GM13977 (cell line): ENCODE results near the gene POLD1.
"Not testable (repeated sequence)": the region's sequence is repeated elsewhere in the genome, so short reads cannot be mapped to it uniquely, and the experiment has no call there.

ENCODE experiments used
- DNase-seq: peaks from one replicate; pipeline ENCODE4 v3.0.0; 2012; ENCODE audit warnings: low spot score
- in situ Hi-C: fragments of 300-500 bp; cut with MboI; formaldehyde crosslinking; loops from one replicate; pipeline ENCODE4 v1.12.0; 2022; ENCODE audit warnings: low sequenced_read_pairs, low pct_unique_long_range_greater_than_20kb, mixed read lengths, inconsistent platforms; ENCODE audit not compliant: unreplicated experiment
- TF ChIP-seq, protein P1 (sequence below): IDR thresholded peaks from 2 replicates; pipeline ENCODE4 v1.5.1; 2012; ENCODE audit warnings: mild to moderate bottlenecking, control low read depth; ENCODE audit not compliant: insufficient read depth; ENCODE audit errors: extremely low read depth, missing control alignments

POLD1 gene

DNA sequence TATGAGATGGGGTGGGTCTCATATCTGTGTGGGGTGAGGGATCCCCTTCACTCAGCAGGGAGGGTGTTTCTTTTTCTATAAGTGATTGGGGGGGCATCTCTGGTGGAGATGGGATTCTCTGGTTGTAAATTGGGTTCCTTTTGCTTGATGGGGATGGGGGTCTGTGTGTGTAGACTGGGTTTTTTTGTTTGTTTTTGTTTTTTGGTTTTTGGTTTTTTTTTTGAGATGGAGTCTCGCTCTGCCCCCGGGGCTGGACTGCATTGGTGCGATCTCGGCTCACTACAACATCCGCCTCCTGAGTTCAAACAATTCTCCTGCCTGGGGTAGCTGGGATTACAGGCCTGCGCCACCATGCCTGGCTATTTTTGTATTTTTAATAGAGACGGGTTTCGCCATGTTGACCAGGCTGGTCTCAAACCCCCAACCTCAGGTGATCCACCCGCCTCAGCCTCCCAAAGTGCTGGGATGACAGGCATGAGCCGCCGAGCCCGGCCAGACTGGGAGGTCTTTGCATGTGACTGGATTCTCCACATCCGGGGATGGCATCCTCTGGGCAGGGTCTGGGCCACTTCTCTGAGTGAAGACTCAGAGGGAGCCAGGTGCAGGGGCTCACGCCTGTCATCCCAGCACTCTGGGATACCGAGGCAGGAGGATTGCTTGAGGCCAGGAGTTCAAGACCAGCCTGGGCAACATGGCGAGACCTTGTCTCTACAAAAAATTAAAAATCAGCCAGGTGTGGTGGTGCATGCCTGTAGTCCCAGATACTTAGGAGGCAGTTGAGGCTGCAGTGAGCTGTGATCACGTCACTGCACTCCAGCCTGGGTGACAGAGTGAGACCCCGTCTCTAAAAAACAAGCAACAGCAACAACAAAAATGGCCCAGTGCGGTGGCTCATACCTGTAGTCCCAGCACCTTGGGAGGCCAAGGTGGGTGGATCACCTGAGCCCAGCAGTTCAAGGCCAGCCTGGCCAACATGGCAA lies 49.3 kb downstream of the POLD1 start:
- DNase-seq, result no peak
- TF ChIP-seq, protein P1, sequence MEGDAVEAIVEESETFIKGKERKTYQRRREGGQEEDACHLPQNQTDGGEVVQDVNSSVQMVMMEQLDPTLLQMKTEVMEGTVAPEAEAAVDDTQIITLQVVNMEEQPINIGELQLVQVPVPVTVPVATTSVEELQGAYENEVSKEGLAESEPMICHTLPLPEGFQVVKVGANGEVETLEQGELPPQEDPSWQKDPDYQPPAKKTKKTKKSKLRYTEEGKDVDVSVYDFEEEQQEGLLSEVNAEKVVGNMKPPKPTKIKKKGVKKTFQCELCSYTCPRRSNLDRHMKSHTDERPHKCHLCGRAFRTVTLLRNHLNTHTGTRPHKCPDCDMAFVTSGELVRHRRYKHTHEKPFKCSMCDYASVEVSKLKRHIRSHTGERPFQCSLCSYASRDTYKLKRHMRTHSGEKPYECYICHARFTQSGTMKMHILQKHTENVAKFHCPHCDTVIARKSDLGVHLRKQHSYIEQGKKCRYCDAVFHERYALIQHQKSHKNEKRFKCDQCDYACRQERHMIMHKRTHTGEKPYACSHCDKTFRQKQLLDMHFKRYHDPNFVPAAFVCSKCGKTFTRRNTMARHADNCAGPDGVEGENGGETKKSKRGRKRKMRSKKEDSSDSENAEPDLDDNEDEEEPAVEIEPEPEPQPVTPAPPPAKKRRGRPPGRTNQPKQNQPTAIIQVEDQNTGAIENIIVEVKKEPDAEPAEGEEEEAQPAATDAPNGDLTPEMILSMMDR, result no peak
- in situ Hi-C loops, result no loop called here

DNA sequence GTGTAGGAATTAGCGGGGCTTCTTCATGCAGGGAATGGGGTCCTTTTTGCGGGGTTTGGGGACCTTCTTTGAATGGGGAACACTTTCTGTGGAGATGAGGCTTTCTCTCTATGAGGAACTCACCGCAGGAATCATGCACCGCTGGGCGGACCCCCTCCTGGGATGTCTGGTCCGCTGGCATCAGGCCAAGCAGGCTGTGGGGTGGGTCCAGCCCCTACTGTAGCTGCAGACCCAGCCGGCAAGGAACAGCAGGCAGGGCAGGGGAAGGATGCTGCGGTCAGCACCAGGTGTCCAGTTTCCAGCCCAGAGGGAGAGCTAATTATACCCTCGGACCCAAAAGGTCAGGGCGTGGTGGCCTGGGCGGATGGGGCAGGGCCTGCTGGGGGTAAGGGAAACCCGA lies 50.4 kb downstream of the POLD1 start:
- DNase-seq, result no peak
- in situ Hi-C loops, result no loop called here
- TF ChIP-seq, protein P1, result no peak

DNA sequence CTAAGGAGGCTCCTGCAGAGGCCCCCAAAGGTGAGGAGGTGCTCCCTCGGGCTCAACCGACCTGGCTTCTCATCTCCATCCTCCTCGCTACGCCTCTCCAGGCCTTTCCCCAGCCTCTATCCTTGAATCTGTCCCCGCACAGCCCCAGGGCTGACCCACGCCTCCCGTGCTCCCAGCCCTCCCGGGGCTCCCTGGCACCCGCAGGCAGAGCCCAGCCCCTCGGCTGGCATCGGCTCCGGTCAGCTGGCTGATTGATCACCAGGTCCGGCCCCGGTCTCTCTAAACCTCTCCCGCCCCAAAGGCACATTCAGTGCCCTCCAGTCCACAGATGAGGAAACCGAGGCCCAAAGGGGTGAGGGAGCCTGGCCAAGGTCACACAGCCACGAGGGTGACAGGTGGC lies 51.1 kb downstream of the POLD1 start:
- TF ChIP-seq, protein P1, result no peak
- in situ Hi-C loops, result no loop called here
- DNase-seq, result no peak

DNA sequence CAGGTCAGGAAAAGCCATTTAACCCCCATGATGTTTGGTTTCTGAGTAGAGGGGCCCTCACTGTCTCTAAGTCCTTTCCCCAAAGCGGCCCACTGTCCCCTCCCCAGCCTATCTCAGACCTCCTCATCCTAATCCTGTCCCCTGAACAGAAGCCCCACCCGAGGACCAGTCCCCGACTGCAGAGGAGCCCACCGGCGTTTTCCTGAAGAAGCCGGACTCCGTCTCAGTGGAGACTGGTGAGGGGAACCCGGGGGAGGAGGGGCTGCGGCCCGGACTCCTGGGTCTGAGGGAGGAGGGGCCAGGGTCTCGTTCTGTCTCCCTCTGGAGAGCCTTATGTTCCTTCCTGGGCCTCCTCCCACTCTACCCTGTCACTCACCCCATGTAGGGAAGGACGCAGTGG lies 51.5 kb downstream of the POLD1 start:
- in situ Hi-C loops, result no loop called here
- DNase-seq, result no peak
- TF ChIP-seq, protein P1, result no peak

DNA sequence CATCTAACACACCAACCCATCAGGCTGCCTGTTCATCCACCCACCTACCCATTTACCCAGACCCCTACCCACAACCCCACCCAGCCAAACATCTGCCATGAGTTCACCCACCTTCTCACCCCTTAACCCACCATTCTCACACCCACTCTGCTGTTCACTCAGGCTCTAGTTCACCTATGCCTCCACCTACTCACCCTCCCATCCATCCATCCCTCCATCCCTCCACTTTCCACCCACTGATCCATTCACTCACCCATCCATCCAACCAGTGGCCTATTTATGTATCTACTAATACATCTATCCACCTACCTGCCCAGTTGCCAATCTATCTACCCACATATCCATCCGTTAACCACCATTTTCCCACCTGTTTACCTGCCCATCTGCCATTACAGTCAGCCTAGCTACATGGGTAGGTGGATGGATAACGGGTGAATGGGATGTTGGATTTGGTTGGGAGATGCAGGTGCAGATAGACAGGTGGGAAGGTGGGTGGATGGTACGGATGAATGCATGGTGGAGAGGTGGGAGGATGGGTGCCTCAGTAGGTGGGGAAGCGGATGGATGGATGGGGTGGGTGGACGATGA lies 53.8 kb downstream of the POLD1 start:
- DNase-seq, result no peak
- in situ Hi-C loops, result no loop called here
- TF ChIP-seq, protein P1, result no peak

DNA sequence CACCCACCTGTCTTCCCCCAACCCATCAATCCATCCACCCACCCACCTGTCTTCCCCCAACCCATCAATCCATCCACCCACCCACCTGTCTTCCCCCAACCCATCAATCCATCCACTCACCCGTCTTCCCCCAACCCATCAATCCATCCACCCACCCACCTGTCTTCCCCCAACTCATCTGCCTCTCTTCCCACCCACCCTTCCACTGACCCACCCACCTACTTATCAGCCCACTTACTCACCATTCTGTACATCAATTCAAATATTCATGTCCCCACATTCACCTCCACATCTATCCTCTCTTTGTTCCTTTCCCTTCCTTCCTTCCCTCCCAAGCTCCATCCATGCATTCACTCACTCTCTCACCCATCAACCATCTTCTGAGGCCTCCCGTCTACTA lies 55.0 kb downstream of the POLD1 start:
- DNase-seq, in situ Hi-C loops: not testable (repeated sequence)

DNA sequence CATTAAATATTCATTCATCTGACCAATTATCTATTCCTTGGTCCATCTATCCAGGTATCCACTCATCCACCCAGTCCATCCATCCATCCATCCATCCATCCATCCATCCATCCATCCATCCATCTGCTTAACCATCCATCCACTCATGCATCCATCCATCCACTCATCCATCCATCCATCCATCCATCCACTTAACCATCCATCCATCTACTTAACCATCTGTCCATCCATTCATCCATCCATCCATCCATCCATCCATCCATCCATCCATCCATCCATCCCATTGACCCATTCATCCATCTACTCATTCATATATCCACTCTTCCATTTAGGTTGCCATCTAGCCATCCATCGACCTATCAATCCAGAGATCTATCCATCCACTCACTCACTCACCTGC lies 59.9 kb downstream of the POLD1 start:
- TF ChIP-seq, protein P1, result no peak
- in situ Hi-C loops, result no loop called here
- DNase-seq, result no peak
